HepG2 (cell line): ENCODE results near the gene RNASE4. TPM values are rescaled to one million over a fixed set of nuclear protein-coding genes. Genes with fewer than 3 reads are reported as not detected.

ENCODE experiments used
- BCL6 ChIP-seq: IDR thresholded peaks from 2 replicates; pipeline ENCODE4 v1.6.1; 2016; ENCODE audit warnings: missing genetic modification reagents, missing compliant biosample characterization
- HCFC1 ChIP-seq: fragments of 150-350 bp; IDR thresholded peaks from 2 replicates; pipeline ENCODE4 v1.6.1; 2014; ENCODE audit warnings: low read depth, low read length
- IRX3 ChIP-seq: sonication (generic); formaldehyde crosslinking; IDR thresholded peaks from 2 replicates; pipeline ENCODE4 v1.8.1; 2023; ENCODE audit warnings: mild to moderate bottlenecking, low read depth, missing genetic modification reagents, borderline replicate concordance
- NBN ChIP-seq: fragments of 450-650 bp; conservative IDR thresholded peaks from 2 replicates; pipeline ENCODE4 v1.6.1; 2017
- SMARCE1 ChIP-seq: fragments of 450-650 bp; IDR thresholded peaks from 2 replicates; pipeline ENCODE4 v1.6.1; 2017; ENCODE audit warnings: borderline replicate concordance
- TBP ChIP-seq: sonication (generic); formaldehyde crosslinking; IDR thresholded peaks from 2 replicates; pipeline ENCODE4 v1.5.0; 2020; ENCODE audit warnings: missing genetic modification reagents
- polyA plus RNA-seq, 8 experiments: library from polyadenylated mRNA; depleted of rRNA in 3 of 8; stranded (reverse) in 7 of 8; unstranded in 1 of 8; fragments of >200 nt; fragmentation: Illumina TruSeq in 4 of 8; extraction: Trizol in 4 of 8; gene quantifications; 2 replicates each; pipeline versions ENCODE4 v1.2.1 to v1.2.3, GENCODE V29; 2011 to 2016; ENCODE audit warnings: low read depth in 4 of 8, missing spikeins in 1 of 8, mixed read lengths in 1 of 8; ENCODE audit not compliant: insufficient read depth in 1 of 8
- total RNA-seq, 5 experiments: library from RNA; depleted of rRNA; stranded (reverse); fragments of >200 nt; fragmentation: Illumina TruSeq; extraction: Trizol; gene quantifications; 2 replicates each; pipeline ENCODE4 v1.2.3, GENCODE V29; 2016; ENCODE audit warnings: low read depth in 1 of 5
- TF ChIP-seq, protein P1 (sequence below): sonication (generic); formaldehyde crosslinking; IDR thresholded peaks from 2 replicates; pipeline ENCODE4 v1.8.0; 2022; ENCODE audit warnings: missing genetic modification reagents, mild to moderate bottlenecking, inconsistent platforms, borderline replicate concordance
- TF ChIP-seq, protein P2 (sequence below): sonication (generic); formaldehyde crosslinking; IDR thresholded peaks from 2 replicates; pipeline ENCODE4 v1.5.0; 2020; ENCODE audit warnings: mild to moderate bottlenecking, missing genetic modification reagents
- TF ChIP-seq, protein P3 (sequence below), 2 experiments: sonication (generic) in 1 of 2; formaldehyde crosslinking in 1 of 2; IDR thresholded peaks; 2 replicates each; pipeline versions ENCODE4 v1.4.0 to v1.6.1; 2018 to 2020; ENCODE audit warnings: missing genetic modification reagents in 2 of 2, borderline replicate concordance in 1 of 2, low read depth in 1 of 2, mild to moderate bottlenecking in 1 of 2, missing biosample characterization in 1 of 2
- TF ChIP-seq, protein P4 (sequence below): sonication (generic); formaldehyde crosslinking; IDR thresholded peaks from 2 replicates; pipeline ENCODE4 v1.5.0; 2020; ENCODE audit warnings: mild to moderate bottlenecking, missing genetic modification reagents, borderline replicate concordance
- TF ChIP-seq, protein P5 (sequence below): sonication (generic); formaldehyde crosslinking; IDR thresholded peaks from 2 replicates; pipeline ENCODE4 v1.5.0; 2020; ENCODE audit warnings: mild to moderate bottlenecking, missing genetic modification reagents

Gene RNASE4
- total and polyA plus RNA-seq, 2 of the 13 experiments (the other 11 are each of a cell fraction or from before 2014, with no cell fraction given) = 109 to 983 TPM

DNA sequence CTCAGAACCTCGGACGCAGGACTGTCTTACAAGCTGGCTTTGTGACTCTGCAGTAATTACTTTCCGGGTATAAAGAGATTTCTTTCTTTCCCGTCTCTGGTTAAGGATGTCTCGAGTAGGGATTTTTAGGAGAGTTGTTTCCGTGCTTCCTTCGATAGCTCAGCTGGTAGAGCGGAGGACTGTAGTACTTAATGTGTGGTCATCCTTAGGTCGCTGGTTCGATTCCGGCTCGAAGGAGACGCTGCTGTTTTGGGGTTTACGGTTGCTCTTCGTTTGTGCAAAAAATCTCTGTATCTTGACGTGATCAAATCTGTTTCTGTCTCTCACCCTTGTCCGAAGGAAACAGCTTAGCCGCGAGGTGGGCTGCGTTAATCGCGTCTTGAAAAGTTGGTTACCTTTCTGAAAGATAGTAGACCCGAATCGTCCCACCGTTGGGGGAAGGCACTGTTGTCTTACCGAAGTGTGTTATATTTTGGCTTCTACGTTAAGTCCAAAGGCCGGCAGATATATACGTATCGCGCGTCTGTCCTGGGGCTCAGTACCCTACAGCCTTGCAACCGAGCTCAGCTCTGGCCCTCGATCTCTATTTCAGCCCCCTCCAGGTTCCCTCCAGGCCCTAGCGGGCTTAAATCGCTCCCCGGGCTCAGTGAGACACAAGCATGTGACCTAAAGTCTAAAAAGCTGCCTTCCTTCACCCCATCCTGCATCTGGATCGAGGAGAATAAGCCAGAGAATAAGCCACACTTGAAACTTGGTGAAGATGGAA, 1.1 kb upstream of the RNASE4 start (continued):
- TF ChIP-seq, protein P1, sequence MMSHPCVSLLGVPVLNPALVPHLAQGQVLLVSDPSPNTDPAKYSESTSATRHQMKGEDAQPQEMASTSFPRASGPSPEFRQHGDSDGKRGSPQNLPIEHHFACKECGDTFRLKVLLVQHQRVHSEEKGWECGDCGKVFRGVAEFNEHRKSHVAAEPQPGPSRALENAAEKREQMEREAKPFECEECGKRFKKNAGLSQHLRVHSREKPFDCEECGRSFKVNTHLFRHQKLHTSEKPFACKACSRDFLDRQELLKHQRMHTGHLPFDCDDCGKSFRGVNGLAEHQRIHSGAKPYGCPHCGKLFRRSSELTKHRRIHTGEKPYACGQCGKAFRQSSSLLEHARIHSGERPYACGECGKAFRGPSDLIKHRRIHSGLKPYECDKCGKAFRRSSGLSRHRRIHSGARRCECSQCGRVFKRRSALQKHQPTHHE (CRISPR knock-in tag) = no peak
- TF ChIP-seq, protein P2, sequence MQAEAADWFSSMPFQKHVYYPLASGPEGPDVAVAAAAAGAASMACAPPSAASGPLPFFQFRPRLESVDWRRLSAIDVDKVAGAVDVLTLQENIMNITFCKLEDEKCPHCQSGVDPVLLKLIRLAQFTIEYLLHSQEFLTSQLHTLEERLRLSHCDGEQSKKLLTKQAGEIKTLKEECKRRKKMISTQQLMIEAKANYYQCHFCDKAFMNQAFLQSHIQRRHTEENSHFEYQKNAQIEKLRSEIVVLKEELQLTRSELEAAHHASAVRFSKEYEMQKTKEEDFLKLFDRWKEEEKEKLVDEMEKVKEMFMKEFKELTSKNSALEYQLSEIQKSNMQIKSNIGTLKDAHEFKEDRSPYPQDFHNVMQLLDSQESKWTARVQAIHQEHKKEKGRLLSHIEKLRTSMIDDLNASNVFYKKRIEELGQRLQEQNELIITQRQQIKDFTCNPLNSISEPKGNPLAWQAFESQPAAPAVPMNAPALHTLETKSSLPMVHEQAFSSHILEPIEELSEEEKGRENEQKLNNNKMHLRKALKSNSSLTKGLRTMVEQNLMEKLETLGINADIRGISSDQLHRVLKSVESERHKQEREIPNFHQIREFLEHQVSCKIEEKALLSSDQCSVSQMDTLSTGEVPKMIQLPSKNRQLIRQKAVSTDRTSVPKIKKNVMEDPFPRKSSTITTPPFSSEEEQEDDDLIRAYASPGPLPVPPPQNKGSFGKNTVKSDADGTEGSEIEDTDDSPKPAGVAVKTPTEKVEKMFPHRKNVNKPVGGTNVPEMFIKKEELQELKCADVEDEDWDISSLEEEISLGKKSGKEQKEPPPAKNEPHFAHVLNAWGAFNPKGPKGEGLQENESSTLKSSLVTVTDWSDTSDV (CRISPR knock-in tag) = no peak; the same call in 1 of the 2 replicates
- no peak for TF ChIP-seq SMARCE1
- TF ChIP-seq, protein P3, sequence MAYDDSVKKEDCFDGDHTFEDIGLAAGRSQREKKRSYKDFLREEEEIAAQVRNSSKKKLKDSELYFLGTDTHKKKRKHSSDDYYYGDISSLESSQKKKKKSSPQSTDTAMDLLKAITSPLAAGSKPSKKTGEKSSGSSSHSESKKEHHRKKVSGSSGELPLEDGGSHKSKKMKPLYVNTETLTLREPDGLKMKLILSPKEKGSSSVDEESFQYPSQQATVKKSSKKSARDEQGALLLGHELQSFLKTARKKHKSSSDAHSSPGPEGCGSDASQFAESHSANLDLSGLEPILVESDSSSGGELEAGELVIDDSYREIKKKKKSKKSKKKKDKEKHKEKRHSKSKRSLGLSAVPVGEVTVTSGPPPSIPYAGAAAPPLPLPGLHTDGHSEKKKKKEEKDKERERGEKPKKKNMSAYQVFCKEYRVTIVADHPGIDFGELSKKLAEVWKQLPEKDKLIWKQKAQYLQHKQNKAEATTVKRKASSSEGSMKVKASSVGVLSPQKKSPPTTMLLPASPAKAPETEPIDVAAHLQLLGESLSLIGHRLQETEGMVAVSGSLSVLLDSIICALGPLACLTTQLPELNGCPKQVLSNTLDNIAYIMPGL (CRISPR knock-in tag; IDR thresholded peaks at IDR 0.05; ENCODE audit: borderline replicate concordance in 1 of 2, low read depth in 1 of 2) = peak; percentile 98
- TF ChIP-seq NBN = no peak
- TF ChIP-seq, protein P4, sequence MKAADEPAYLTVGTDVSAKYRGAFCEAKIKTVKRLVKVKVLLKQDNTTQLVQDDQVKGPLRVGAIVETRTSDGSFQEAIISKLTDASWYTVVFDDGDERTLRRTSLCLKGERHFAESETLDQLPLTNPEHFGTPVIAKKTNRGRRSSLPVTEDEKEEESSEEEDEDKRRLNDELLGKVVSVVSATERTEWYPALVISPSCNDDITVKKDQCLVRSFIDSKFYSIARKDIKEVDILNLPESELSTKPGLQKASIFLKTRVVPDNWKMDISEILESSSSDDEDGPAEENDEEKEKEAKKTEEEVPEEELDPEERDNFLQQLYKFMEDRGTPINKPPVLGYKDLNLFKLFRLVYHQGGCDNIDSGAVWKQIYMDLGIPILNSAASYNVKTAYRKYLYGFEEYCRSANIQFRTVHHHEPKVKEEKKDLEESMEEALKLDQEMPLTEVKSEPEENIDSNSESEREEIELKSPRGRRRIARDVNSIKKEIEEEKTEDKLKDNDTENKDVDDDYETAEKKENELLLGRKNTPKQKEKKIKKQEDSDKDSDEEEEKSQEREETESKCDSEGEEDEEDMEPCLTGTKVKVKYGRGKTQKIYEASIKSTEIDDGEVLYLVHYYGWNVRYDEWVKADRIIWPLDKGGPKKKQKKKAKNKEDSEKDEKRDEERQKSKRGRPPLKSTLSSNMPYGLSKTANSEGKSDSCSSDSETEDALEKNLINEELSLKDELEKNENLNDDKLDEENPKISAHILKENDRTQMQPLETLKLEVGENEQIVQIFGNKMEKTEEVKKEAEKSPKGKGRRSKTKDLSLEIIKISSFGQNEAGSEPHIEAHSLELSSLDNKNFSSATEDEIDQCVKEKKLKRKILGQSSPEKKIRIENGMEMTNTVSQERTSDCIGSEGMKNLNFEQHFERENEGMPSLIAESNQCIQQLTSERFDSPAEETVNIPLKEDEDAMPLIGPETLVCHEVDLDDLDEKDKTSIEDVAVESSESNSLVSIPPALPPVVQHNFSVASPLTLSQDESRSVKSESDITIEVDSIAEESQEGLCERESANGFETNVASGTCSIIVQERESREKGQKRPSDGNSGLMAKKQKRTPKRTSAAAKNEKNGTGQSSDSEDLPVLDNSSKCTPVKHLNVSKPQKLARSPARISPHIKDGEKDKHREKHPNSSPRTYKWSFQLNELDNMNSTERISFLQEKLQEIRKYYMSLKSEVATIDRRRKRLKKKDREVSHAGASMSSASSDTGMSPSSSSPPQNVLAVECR (CRISPR knock-in tag) = no peak; the same call in 1 of the 2 replicates
- TF ChIP-seq BCL6 = 0 out of 2 replicates have a peak, but pooled peaks have one; percentile 52
- 0 out of 2 replicates have a peak, but pooled peaks have one; percentile 18 for TF ChIP-seq HCFC1
- TF ChIP-seq TBP (CRISPR knock-in tag) = 0 out of 2 replicates have a peak, but pooled peaks have one; percentile 49
- TF ChIP-seq IRX3 (CRISPR knock-in tag) = 0 out of 2 replicates have a peak, but pooled peaks have one; percentile 14
- TF ChIP-seq, protein P5, sequence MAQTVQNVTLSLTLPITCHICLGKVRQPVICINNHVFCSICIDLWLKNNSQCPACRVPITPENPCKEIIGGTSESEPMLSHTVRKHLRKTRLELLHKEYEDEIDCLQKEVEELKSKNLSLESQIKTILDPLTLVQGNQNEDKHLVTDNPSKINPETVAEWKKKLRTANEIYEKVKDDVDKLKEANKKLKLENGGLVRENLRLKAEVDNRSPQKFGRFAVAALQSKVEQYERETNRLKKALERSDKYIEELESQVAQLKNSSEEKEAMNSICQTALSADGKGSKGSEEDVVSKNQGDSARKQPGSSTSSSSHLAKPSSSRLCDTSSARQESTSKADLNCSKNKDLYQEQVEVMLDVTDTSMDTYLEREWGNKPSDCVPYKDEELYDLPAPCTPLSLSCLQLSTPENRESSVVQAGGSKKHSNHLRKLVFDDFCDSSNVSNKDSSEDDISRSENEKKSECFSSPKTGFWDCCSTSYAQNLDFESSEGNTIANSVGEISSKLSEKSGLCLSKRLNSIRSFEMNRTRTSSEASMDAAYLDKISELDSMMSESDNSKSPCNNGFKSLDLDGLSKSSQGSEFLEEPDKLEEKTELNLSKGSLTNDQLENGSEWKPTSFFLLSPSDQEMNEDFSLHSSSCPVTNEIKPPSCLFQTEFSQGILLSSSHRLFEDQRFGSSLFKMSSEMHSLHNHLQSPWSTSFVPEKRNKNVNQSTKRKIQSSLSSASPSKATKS = peak; percentile 35; the same call in 1 of the 2 replicates
